GM10266 (cell line): ENCODE data around the gene PRKG1.

ENCODE experiments used
- DNase-seq: peaks from one replicate; pipeline ENCODE4 v3.0.0; 2012; ENCODE audit errors: extremely low spot score
- TF ChIP-seq, protein P1 (sequence below): IDR thresholded peaks from 2 replicates; pipeline ENCODE4 v1.5.1; 2012; ENCODE audit warnings: mild to moderate bottlenecking, low read depth; ENCODE audit not compliant: control insufficient read depth, insufficient read depth; ENCODE audit errors: missing control alignments

The PRKG1 gene

DNA sequence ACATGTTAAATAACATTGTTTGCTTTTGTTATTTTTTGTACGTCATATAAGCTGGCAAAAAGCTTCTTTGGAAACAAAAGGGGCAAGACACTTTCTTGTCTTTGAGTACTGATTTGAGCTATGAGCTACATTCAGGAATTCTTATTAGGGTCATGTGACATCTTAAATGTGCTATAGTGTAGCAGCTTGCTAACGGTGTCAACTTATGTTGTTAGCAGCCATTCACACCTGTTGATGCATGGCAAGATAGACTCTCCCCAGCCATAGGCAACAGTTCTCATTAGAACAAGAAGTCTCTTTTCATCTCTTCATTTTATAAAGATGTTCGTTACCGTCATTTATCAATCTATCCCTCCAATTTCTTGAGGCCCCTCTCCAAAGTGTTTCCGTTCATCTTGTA is 411.4 kb downstream of the PRKG1 start:
- no peak for DNase-seq
- TF ChIP-seq, protein P1, sequence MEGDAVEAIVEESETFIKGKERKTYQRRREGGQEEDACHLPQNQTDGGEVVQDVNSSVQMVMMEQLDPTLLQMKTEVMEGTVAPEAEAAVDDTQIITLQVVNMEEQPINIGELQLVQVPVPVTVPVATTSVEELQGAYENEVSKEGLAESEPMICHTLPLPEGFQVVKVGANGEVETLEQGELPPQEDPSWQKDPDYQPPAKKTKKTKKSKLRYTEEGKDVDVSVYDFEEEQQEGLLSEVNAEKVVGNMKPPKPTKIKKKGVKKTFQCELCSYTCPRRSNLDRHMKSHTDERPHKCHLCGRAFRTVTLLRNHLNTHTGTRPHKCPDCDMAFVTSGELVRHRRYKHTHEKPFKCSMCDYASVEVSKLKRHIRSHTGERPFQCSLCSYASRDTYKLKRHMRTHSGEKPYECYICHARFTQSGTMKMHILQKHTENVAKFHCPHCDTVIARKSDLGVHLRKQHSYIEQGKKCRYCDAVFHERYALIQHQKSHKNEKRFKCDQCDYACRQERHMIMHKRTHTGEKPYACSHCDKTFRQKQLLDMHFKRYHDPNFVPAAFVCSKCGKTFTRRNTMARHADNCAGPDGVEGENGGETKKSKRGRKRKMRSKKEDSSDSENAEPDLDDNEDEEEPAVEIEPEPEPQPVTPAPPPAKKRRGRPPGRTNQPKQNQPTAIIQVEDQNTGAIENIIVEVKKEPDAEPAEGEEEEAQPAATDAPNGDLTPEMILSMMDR, result no peak

DNA sequence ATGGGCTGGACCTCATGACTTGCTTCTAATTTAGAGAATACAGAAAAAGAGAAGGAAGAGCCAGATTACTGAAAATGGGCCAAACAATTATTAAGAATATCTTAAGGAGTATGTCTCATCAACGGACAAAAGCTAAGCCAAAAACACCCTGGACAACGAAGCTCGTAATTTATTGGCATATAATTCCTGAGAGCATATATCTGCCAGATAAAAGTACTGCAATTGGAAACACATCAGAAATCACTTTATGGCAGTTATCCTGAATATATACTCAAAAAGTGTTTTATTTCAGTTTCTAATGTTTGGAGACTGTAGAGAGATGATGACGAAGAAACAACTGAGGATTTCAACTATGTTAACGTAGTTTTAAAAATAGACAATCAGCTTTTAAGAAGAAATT is 413.3 kb downstream of the PRKG1 start:
- DNase-seq, result no peak
- TF ChIP-seq, protein P1, result no peak

DNA sequence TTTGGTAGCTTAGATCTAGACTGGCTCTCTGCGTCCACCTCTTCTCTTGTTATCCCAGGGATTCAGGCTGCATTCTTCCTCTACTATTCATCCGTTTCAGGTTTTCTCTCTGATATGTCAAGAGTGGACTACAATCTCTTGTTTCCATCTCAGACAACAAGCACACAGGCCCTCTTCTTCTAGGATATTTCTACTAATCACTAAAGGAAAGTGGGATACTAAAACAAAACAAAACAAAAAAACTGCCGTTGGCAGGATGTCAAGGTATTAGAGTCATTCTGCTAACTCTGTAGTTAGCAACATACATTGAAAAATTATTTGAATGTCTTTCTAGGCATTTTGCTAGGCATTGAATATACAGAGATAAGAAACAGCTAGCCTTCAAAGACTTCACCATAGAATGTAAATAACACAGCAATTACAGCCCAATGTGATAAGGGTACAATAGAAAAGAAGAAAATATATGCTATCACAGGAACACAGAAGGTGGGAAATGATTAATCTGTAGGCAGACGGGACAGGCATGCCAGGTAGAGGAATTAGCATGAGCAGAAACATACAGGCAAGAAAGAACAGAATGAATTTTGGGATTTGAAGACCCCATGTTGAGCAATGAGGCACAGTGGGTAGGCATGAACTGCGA is 414.6 kb downstream of the PRKG1 start:
- TF ChIP-seq, protein P1, result no peak
- no peak for DNase-seq

DNA sequence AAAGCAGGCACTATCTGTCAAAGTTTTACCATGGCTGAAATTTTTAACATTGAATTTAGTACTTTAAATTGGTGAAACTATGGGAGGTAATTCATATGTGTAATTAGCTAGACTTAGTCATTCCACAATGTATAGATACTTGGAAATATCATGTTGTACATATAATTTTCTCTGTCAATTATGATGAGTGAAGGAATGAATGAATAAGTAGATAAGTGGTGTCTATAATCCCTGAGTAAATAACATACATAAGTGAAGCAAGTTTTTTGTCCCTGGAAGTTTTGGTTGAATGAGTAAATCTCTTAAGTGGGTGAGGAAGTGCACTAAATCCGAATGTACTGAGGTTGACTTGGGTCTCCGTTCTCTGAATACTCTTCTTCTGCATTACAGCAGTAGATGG is 424.1 kb downstream of the PRKG1 start:
- no peak for DNase-seq
- TF ChIP-seq, protein P1, result no peak

DNA sequence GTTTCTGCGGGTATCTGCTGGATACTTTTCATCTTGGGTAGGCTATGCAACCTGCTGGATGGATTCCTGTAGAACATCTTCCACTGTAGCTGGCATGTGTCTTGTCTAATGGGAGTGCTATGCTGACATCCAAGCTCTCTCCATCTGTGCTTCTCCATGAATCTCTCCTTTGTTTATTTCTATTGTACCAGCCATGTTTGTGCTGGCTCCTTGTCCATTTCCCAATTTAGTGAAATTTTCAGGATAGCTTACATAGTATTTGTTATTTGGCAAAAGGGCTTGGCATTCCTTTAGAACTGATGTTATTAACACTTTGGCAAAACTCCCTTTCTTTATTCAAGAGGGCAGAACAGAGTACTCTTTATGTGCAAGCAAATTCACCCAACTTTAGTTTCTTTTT is 427.1 kb downstream of the PRKG1 start:
- TF ChIP-seq, protein P1, result no peak
- no peak for DNase-seq

DNA sequence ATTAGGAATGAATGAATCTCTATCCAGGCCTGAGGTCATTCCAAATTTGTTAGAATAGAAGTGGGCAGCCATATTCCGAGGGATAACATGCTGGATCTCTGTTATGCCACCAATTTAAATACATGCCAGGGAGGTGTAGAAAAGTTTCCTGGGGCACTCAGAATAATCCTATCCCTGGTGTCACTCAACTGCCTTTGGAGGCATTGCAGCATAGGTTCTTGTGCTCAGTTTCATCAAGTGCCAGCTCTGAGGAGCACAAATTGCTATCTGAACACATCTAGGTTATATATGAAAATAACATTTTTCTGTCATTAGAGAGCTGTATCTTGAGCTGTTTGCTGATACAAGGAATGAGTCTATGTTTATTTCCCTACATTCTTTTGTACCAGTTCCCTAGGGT is 427.8 kb downstream of the PRKG1 start:
- no peak for DNase-seq
- TF ChIP-seq, protein P1, result no peak

DNA sequence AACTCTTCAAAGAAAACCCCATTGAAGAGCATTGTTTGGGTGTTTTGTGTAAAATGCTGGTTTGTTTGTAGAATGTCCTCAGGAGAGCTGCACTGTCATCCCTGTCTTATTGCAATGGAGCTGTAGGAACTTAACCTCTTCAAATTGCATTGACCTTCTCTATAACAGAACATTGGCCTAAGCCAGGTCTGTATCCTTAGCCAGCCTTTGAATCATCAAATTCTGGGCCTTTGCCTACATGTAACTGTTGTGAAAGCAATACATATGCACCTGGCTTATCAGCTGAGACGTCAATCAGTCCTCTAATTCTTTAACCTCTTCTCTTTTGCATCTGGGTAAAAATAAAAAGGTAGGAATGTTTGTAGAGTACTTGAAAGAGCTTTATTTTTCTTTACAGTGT is 429.1 kb downstream of the PRKG1 start:
- no peak for DNase-seq
- TF ChIP-seq, protein P1, result no peak
